ENCODE measurements around the gene SPC25.
"Not testable (repeated sequence)": the region's sequence is repeated elsewhere in the genome, so short reads cannot be mapped to it uniquely, and the experiment has no call there.

Gene SPC25

GRCh38 chr2:168870369-168870768 is 19.9 kb downstream of the SPC25 start:
- H3K23ac ChIP-seq (ENCODE audit: low read depth, low read length, poor library complexity); H3K9me3 ChIP-seq (replicated peaks in 1 of 2; ENCODE audit: control insufficient read depth in 2 of 2, insufficient read depth in 1 of 2, low read depth in 1 of 2, low read length in 2 of 2); H2AK5ac ChIP-seq (ENCODE audit: low read depth, low read length); H2BK120ac ChIP-seq (ENCODE audit: low read depth, low read length); H4K91ac ChIP-seq (ENCODE audit: low read depth, low read length, poor library complexity); H2BK5ac ChIP-seq (ENCODE audit: low read length); H3K27me3 ChIP-seq (ENCODE audit: control insufficient read depth in 3 of 3, insufficient read depth in 3 of 3, low read depth in 1 of 3, low read length in 3 of 3); H4K8ac ChIP-seq (ENCODE audit: low read depth, low read length); H3K4me1 ChIP-seq (ENCODE audit: control insufficient read depth in 2 of 2, insufficient read depth in 1 of 2, low read depth in 1 of 2, low read length in 2 of 2); H2AFZ ChIP-seq (ENCODE audit: low read length); H3K9ac ChIP-seq (ENCODE audit: low read depth, low read length, poor library complexity); H3K27ac ChIP-seq (replicated peaks; ENCODE audit: low read length); H3K18ac ChIP-seq (ENCODE audit: low read length); DNase-seq (ENCODE audit: low spot score); H3K79me1 ChIP-seq (ENCODE audit: low read depth, low read length); H3K4ac ChIP-seq (ENCODE audit: low read length); H3K4me2 ChIP-seq (ENCODE audit: insufficient read depth, low read length, poor library complexity, severe bottlenecking); H2BK15ac ChIP-seq (ENCODE audit: low read length); H2BK12ac ChIP-seq (ENCODE audit: low read length); H3K4me3 ChIP-seq (ENCODE audit: low read length in 2 of 2); H3K14ac ChIP-seq (ENCODE audit: low read length): not testable (repeated sequence)
- H3K36me3 ChIP-seq (replicated peaks in 1 of 2; ENCODE audit: control insufficient read depth in 2 of 2, insufficient read depth in 2 of 2, low read length in 2 of 2): peaks cover 2 to 45% of the 10 kb centered on the region in 2 donors
- WGBS, 2 donors (ENCODE audit: extremely low coverage in 2 of 2, insufficient read length in 2 of 2, insufficient replicate concordance in 1 of 2): no CpG with 5 or more reads among the region's 1 CpG

- not testable (repeated sequence) for DNase-seq (ENCODE audit: low spot score); H3K4me3 ChIP-seq (ENCODE audit: low read length in 2 of 2); H3K27ac ChIP-seq (replicated peaks; ENCODE audit: low read length); H3K27me3 ChIP-seq (ENCODE audit: control insufficient read depth in 3 of 3, insufficient read depth in 3 of 3, low read depth in 1 of 3, low read length in 3 of 3); H3K14ac ChIP-seq (ENCODE audit: low read length); H2BK12ac ChIP-seq (ENCODE audit: low read length); H3K23ac ChIP-seq (ENCODE audit: low read depth, low read length, poor library complexity); H4K8ac ChIP-seq (ENCODE audit: low read depth, low read length); H3K79me1 ChIP-seq (ENCODE audit: low read depth, low read length); H4K91ac ChIP-seq (ENCODE audit: low read depth, low read length, poor library complexity); H2BK5ac ChIP-seq (ENCODE audit: low read length); H3K18ac ChIP-seq (ENCODE audit: low read length); H3K4ac ChIP-seq (ENCODE audit: low read length); H2BK120ac ChIP-seq (ENCODE audit: low read depth, low read length); H2BK15ac ChIP-seq (ENCODE audit: low read length); H3K4me1 ChIP-seq (ENCODE audit: control insufficient read depth in 2 of 2, insufficient read depth in 1 of 2, low read depth in 1 of 2, low read length in 2 of 2); H3K9me3 ChIP-seq (replicated peaks in 1 of 2; ENCODE audit: control insufficient read depth in 2 of 2, insufficient read depth in 1 of 2, low read depth in 1 of 2, low read length in 2 of 2); H3K4me2 ChIP-seq (ENCODE audit: insufficient read depth, low read length, poor library complexity, severe bottlenecking); H2AFZ ChIP-seq (ENCODE audit: low read length); H3K9ac ChIP-seq (ENCODE audit: low read depth, low read length, poor library complexity); H2AK5ac ChIP-seq (ENCODE audit: low read depth, low read length)
- peaks cover 3 to 44% of the 10 kb centered on the region in 2 donors for H3K36me3 ChIP-seq (replicated peaks in 1 of 2; ENCODE audit: control insufficient read depth in 2 of 2, insufficient read depth in 2 of 2, low read length in 2 of 2)
- WGBS, 2 donors (ENCODE audit: extremely low coverage in 2 of 2, insufficient read length in 2 of 2, insufficient replicate concordance in 1 of 2): no CpG with 5 or more reads among the region's 1 CpG
Observed at GRCh38 chr2:168867164-168867563, 23.1 kb downstream of the SPC25 start.

GRCh38 chr2:168858146-168858545 is 32.1 kb downstream of the SPC25 start:
- H3K4ac ChIP-seq (ENCODE audit: low read length): no peak overlapping the region
- no peak overlapping the region for H3K4me2 ChIP-seq (ENCODE audit: insufficient read depth, low read length, poor library complexity, severe bottlenecking)
- H4K91ac ChIP-seq (ENCODE audit: low read depth, low read length, poor library complexity): no peak overlapping the region
- no peaks in the 10 kb centered on the region for H3K9me3 ChIP-seq (replicated peaks in 1 of 2; ENCODE audit: control insufficient read depth in 2 of 2, insufficient read depth in 1 of 2, low read depth in 1 of 2, low read length in 2 of 2)
- DNase-seq (ENCODE audit: low spot score): no peak
- no peaks in the 10 kb centered on the region for H3K27me3 ChIP-seq (ENCODE audit: control insufficient read depth in 3 of 3, insufficient read depth in 3 of 3, low read depth in 1 of 3, low read length in 3 of 3)
- H3K27ac ChIP-seq (replicated peaks; ENCODE audit: low read length): no peak overlapping the region
- H3K9ac ChIP-seq (ENCODE audit: low read depth, low read length, poor library complexity): no peak overlapping the region
- H3K4me3 ChIP-seq (ENCODE audit: low read length in 2 of 2): no peak overlapping the region
- peaks cover 0 to 3% of the 10 kb centered on the region in 2 donors for H3K4me1 ChIP-seq (ENCODE audit: control insufficient read depth in 2 of 2, insufficient read depth in 1 of 2, low read depth in 1 of 2, low read length in 2 of 2)
- H2BK120ac ChIP-seq (ENCODE audit: low read depth, low read length): no peak overlapping the region
- H3K18ac ChIP-seq (ENCODE audit: low read length): no peak overlapping the region
- no peak overlapping the region for H2AFZ ChIP-seq (ENCODE audit: low read length)
- no peak overlapping the region for H3K23ac ChIP-seq (ENCODE audit: low read depth, low read length, poor library complexity)
- H2BK5ac ChIP-seq (ENCODE audit: low read length): no peak overlapping the region
- no peak overlapping the region for H2BK15ac ChIP-seq (ENCODE audit: low read length)
- H2AK5ac ChIP-seq (ENCODE audit: low read depth, low read length): no peak overlapping the region
- H2BK12ac ChIP-seq (ENCODE audit: low read length): no peak overlapping the region
- no peaks in the 10 kb centered on the region for H3K79me1 ChIP-seq (ENCODE audit: low read depth, low read length)
- no CpG with 5 or more reads among the region's 2 CpGs for WGBS, 2 donors (ENCODE audit: extremely low coverage in 2 of 2, insufficient read length in 2 of 2, insufficient replicate concordance in 1 of 2)
- H3K36me3 ChIP-seq (replicated peaks in 1 of 2; ENCODE audit: control insufficient read depth in 2 of 2, insufficient read depth in 2 of 2, low read length in 2 of 2): peaks cover 0 to 73% of the 10 kb centered on the region in 2 donors
- no peak overlapping the region for H3K14ac ChIP-seq (ENCODE audit: low read length)
- H4K8ac ChIP-seq (ENCODE audit: low read depth, low read length): no peak overlapping the region

GRCh38 chr2:168855601-168856000 is 34.6 kb downstream of the SPC25 start:
- Histone ChIP-seq H3K9ac (ENCODE audit: low read depth, low read length, poor library complexity) (no peak overlapping the region), H2BK15ac (ENCODE audit: low read length) (no peak overlapping the region), H3K4ac (ENCODE audit: low read length) (no peak overlapping the region), H2AK5ac (ENCODE audit: low read depth, low read length) (no peak overlapping the region), H3K14ac (ENCODE audit: low read length) (no peak overlapping the region), H3K4me3 (ENCODE audit: low read length in 2 of 2) (no peak overlapping the region), H3K23ac (ENCODE audit: low read depth, low read length, poor library complexity) (no peak overlapping the region), H3K36me3 (replicated peaks in 1 of 2; ENCODE audit: control insufficient read depth in 2 of 2, insufficient read depth in 2 of 2, low read length in 2 of 2) (peaks cover 0 to 73% of the 10 kb centered on the region in 2 donors), H2BK120ac (ENCODE audit: low read depth, low read length) (no peak overlapping the region), H2BK5ac (ENCODE audit: low read length) (no peak overlapping the region), H2BK12ac (ENCODE audit: low read length) (no peak overlapping the region), H3K79me1 (ENCODE audit: low read depth, low read length) (no peaks in the 10 kb centered on the region), H3K18ac (ENCODE audit: low read length) (no peak overlapping the region), H3K27me3 (ENCODE audit: control insufficient read depth in 3 of 3, insufficient read depth in 3 of 3, low read depth in 1 of 3, low read length in 3 of 3) (no peaks in the 10 kb centered on the region), H4K91ac (ENCODE audit: low read depth, low read length, poor library complexity) (no peak overlapping the region), H3K27ac (replicated peaks; ENCODE audit: low read length) (no peak overlapping the region), H3K4me2 (ENCODE audit: insufficient read depth, low read length, poor library complexity, severe bottlenecking) (no peak overlapping the region), H3K4me1 (ENCODE audit: control insufficient read depth in 2 of 2, insufficient read depth in 1 of 2, low read depth in 1 of 2, low read length in 2 of 2) (peaks cover 0 to 3% of the 10 kb centered on the region in 2 donors), H3K9me3 (replicated peaks in 1 of 2; ENCODE audit: control insufficient read depth in 2 of 2, insufficient read depth in 1 of 2, low read depth in 1 of 2, low read length in 2 of 2) (no peaks in the 10 kb centered on the region), H4K8ac (ENCODE audit: low read depth, low read length) (no peak overlapping the region), H2AFZ (ENCODE audit: low read length) (no peak overlapping the region)
- DNase-seq (ENCODE audit: low spot score): no peak
- no CpG with 5 or more reads among the region's 3 CpGs for WGBS, 2 donors (ENCODE audit: extremely low coverage in 2 of 2, insufficient read length in 2 of 2, insufficient replicate concordance in 1 of 2)
